Stimulated activated CD8-positive, alpha-beta memory T cell treated with anti-CD3 and anti-CD28 coated beads, Interleukin-7, amount 100 ng/mL, for 24 hours (primary cell): ENCODE results near the gene PEX14.
"Not testable (repeated sequence)": the region's sequence is repeated elsewhere in the genome, so short reads cannot be mapped to it uniquely, and the experiment has no call there.

Experiments
- DNase-seq: peaks from one replicate; pipeline ENCODE4 v3.0.0-alpha.2; 2020; ENCODE audit warnings: low read depth

Gene PEX14

DNA sequence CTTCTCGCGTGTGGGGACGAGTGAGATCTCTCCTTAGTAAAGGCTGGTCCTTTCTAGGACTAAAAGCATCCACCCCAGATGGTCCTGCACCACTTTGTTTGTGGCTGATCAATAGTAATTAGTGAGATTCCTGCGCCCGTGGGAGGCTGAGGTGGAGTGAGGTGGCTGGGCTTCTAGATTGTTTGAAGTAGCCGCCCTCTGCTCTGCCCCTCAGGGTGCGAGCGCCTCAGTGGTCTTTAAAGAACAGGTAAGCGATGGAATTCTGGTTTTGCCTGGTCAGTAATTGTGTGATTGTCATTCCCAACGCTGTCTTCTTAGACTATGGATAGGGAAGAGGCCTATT, 20.7 kb downstream of the PEX14 start:
- no peak for DNase-seq

DNA sequence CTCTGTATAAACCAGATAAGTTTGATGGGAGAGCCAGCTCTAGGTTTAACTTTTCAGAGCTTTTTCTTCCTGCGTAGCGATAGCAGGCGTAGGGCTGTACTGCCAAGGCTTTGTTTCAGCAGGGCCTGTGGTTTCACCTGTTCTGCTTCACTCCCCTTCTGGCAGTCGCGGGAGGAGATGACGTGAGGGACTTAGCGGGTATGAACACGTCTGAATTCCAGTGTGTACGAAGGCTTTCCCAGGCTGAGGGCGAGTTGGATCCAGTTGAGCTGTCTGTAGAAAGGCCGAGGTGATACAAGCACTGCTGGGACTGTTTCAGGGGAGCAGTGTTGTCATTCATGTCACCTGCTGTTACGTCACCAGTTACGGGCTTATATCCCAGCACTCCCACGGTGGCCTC, 21.2 kb downstream of the PEX14 start:
- DNase-seq: no peak

DNA sequence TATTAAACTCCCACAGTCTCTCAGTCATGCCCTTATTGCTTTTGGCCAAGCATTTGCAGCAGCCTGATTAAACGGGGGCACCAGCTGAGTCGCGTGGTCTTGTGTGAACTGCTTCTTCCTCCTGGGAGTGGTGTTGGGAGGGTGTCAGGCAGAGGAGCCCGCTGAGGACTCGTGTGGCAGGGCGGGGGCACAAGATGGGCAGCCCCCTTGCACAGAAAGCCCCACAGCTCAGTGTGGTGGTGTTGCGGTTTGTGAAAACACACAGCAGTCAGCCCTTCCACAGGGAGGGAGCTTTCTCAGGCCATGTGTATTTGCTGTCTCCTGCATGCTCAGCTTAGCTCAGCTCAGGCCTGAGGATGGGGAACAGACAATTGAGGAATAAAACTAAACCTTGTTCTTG, 22.4 kb downstream of the PEX14 start:
- no peak for DNase-seq

DNA sequence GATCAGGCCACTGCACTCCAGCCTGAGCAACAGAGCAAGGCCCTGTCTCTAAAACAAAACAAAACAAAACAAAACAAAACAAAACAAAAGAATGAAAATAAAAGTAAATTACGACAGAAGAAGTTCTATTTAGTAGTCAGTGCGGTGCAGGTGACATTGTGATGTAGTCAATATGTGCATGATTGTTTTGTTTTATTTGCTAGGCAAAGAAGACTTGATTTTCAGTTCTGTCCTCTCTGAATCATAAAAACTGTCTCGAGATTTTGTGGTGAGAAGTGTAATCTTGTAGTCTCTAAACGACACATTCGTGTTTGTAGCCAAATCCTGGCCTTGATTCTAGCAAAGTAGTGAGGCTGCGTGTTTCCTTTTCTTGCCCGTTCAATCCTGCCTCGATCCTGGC, 23.5 kb downstream of the PEX14 start:
- DNase-seq: no peak

DNA sequence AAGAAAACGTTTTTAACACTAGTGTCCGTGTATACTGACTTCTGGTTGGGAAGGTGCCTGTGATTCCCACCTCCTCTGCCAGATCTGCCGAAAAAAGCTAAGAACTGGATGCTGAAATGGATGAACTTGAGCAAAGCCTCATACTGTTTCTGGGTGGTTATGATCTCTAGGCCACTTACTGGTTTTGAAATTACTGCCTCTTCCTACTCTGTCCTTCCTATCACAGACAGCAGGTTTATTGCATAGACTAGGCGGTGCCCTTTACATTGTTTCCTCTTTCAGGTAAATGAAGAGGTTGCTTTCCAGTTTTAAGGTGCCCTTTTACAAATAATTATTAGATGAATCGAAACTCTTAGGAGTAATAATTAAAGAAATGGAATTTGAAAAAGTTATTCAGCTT, 27.5 kb downstream of the PEX14 start:
- DNase-seq: no peak

DNA sequence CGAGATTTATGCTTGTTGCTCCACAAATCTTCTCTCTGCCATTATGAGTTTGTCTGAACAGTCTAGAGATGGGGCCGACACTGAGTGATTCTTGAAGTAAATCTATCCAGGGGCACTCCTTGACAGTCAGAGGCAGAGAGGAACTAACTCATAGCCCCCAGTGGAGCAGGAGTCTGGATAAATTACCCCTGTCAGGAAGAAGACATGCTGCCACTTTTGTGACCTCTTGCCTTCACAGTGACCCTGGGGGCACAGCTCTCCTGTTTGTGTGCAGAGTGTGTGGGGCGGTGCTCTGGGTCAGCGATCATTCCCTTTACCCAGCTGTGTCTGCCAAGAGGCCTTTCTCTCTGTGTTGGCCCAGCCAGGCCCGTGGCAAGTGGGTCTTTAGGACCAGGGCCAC, 29.5 kb downstream of the PEX14 start:
- no peak for DNase-seq

DNA sequence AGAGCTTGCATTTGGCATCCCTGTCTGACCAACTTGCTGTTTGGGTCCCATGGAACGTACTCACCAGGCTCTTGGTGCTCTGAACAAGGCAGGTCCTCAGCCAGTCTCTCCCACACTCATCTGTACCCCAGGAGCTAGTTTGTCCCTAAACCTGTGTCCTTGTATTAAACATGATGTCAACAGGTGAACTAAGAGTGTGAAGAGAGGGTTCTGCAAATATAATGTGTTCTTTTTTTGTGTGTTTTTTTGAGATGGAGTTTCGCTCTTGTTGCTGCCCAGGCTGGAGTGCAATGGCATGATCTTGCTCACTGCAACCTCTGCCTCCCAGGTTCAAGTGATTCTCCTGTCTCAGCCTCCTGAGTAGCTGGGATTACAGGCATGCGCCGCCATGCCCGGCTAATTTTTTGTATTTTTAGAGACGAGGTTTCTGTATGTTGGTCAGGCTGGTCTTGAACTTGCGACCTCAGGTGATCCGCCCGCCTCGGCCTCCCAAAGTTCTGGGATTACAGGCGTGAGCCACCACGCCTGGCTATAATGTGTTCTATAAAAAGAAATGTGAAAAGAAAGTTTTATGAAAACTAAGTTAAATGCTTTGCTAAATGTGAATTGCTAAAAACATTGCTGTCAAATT, 31.4 kb downstream of the PEX14 start:
- DNase-seq: not testable (repeated sequence)

DNA sequence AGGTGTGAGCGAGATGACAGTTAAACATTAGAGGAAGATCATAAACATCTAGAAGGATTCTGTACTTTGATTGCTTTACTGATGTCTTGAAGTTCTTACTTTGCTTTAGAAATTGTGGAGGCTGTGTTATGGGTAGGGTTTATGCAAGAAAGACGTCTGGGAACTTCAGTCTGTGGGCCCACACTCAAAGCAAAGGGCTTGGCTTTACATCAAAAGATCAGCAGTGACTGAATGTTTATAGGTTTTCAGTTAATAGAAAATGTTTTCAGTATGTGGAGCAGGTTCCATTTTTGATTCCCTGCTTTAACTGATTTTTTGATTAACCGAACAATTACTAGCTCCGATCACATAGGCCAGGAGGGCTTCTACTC, 31.9 kb downstream of the PEX14 start:
- no peak for DNase-seq

DNA sequence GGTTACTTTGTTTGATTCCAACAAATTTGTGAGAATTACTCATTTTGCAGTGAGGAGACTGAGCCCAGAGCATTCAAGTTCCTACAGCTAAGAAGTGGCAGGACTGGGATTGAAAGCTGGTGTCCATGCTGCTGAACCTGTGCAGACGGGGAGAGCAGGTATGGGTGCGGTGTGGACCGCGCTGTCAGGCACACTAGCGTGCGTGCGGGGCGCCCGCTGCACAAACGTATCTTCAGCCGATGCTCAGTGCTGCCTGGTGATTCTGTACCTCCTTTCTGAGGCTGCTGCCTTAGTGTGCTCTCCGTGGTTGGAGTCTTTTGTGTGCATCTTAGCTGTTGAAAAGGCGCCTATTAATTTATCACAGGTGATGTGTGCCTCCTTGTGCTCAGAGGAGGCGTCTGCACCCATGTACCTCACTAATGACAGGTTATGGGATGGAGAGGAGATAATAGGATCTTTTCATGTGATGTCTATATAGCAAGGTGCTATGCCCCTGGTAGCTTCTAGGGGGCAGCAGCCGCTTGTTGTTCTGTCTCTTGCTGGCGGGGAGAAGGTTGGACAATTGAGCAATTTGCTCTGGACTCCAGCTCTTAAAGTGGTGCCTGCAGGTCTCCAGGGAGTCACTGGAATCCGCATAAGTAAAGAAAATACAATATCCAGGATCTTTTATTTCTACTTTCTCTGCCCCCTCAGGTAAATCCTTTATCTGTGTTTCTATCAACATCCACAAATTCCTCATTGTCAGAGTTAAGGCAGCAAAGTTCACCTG, 32.5 kb downstream of the PEX14 start:
- DNase-seq: no peak

DNA sequence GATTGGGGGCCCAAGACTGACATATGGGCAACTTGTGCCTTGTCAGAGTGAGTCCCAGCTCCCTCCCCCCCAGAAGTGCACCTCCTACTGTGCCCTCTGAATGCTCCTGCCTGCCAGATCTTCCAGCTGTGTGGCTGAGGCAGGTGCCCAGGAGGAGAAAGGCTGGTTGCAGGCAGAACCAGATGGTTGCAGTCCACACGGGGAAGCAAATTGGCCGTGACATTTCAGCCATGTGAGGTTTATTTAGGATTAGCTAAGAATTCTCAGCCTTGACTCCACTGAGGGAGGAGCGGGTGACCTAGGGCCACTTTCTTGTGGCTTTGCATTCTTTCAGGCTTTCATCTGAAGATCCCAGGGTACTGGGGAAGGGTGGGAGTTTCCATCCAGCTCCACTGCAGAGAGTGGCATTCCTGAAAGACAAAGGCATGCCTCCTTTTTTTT, 33.8 kb downstream of the PEX14 start:
- DNase-seq: no peak

DNA sequence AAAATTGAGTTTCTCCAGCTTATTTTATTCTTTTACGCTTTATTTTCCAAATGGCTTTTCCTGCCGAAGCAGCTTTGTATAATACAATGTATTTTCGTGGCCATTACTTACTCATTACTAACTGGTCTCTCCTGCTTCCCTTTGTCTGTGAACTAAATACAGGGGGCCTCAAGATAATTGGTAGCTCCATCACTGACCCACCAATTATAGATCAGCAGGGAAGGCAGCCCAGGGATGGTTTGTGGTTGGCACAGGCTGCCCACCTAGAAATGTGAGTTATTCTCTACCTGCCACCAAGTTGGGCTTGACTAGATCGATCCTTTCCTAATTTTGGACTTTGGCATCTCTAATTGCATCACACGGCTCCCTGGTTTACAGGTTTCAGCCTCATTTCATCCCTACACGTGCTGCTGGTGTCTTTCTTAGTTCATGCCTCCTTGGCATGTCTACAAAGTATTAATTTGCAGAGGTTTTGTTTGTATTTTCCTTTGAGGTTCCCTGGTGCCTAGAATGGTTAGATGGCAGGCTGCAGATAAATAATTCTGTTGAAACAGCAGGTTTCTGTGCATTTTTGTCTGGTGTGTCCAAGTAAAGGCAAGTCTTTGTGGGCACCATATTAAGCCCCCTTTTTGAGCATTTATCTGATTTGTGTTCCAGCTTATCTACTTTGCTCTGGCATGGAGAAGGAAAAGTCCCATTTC, 35.2 kb downstream of the PEX14 start:
- no peak for DNase-seq

DNA sequence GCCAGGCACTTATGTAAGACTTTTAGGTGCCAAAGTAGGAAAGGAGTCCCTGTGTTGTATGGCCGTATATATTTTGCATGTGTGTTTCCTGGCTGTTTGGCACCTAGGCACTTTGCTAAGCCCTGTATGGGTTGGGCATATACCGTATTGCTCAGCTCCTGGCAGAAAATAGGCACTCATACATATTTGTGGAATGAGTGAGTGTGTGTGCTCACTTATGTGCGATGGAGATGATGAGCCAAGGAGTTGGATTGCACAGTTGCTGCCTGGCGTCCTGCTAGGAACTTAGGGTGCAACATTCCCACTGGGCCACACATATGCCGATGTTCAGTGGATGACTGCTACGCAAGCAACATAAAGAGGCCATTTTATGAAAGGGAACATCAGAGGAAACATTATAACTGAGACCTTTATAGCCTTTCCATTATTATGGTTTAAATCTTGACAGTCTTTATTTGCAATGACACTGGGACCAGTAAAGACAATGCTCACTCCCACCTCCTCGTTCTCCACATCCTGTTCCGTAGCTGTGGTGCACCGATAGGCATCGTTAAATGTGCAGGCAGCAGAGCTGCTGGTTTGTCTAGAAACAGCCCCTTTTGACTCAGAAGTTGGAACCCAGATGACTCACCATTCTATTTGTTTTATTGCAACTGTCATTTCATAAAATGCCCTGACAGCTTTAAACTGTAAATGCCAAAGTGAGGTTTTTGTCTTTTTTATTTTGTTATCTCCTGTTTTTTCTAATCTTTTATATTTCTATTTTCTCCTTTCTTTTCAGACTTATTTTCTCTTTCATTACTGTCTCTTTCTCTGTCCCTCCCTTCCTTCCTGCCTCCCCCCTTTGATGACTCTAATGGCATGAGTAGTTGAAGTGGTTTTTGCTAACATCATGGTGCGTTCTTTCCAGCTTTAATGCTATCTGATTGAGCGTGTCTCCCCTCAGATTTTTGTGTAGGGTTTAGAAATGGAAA, 36.1 kb downstream of the PEX14 start:
- peak; percentile 54 for DNase-seq

DNA sequence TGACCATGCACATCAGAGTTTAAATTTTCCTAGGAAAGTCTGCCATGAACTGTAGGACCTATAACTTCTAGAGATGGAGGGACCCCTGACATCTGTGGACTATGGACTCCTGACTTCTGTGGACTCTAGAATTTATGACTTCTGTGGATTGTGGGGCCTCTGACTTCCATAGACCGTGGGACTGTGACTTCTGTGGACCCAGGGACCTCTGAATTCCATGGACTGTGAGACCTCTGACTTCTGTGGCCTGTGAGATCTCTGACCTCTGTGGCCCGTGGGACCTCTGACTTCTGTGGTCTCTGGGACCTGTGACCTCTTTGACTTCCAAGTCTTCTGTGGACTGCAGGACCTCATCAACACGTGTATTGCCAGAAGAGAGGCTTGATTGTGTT, 36.7 kb downstream of the PEX14 start:
- no peak for DNase-seq

DNA sequence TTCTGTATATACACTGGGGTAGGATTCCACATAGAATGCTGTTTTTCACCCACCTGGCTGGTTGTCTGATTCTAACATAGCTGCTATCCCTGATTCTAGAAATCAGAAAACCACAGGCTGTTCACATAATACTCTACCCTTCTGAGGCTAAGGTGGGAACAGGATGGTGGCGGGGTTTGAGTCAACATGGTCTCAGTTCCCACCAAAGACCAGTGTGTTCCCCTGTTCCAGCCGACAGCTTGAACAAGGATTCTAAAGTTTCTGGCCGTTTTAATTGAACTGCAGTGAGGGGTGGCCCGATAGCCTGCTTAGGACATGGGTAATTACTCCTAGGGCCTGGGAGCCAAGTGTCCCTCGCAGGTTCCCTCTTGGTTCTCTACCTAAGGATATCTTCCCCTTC, 38.4 kb downstream of the PEX14 start:
- no peak for DNase-seq

DNA sequence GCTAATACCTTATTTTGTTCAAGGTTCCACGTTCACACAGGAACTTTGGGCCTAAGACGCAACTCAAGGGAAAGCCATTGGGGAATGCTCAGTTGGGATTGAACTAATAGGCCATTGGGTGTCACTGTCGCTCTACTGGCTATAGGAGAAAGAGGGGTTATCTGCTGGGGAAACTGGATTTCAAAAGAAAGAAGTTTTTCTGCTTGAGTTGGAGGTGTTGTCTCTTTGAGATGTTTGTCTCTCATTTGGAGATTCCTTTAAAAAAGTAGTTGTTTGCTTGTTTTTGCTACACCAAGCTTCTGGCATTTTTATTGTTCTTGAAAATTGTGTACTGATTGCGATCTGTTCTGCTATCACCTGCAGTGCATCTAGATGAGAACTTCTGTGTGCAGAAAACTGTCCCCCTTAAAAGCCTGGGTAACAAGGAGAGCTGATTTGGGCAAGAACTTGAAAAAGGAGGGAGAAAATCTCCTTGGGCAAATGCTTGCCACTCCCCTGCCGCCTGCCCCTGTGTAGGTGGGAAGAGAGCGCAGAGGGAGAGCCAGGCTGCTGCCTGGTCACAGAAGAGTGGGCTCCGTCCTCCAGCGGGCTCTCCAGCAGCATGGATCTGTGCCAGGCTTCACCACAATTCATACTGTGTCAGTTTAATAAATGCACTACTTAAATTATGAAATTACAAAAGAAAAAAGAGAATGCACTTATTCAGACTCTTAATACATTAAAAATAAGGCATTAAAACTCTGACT, 39.9 kb downstream of the PEX14 start:
- DNase-seq: no peak

DNA sequence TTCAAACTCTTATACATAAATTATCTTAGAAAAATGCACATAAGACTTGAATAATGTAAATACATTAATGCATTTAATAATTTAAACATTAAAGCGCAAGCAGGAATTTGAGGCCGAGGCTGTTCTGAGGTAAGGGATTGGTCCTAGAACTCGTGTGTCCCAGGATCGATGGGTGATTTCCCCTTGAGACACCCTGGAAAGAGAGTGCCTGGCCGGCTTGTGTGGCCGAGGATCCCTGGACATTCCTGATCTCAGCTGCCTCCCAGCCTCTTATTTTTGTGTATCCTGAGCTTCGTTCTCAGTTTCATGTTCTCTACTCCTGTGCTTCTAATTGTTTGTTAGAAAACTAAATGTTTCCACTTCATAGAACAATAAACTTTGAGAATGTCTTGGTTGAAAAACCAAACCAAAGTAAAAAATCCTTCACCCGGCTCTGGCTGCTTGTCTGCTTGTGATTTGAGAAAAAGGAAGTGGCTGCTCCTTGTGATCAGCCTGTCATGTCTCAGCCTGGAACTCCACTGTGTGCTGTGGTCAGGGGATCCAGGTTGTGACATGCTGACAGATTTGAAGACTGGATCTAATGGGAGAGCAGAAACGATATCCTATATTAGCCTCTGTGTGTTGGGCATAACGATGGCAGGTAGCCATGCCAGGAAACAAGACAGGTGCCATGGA, 40.7 kb downstream of the PEX14 start:
- no peak for DNase-seq

DNA sequence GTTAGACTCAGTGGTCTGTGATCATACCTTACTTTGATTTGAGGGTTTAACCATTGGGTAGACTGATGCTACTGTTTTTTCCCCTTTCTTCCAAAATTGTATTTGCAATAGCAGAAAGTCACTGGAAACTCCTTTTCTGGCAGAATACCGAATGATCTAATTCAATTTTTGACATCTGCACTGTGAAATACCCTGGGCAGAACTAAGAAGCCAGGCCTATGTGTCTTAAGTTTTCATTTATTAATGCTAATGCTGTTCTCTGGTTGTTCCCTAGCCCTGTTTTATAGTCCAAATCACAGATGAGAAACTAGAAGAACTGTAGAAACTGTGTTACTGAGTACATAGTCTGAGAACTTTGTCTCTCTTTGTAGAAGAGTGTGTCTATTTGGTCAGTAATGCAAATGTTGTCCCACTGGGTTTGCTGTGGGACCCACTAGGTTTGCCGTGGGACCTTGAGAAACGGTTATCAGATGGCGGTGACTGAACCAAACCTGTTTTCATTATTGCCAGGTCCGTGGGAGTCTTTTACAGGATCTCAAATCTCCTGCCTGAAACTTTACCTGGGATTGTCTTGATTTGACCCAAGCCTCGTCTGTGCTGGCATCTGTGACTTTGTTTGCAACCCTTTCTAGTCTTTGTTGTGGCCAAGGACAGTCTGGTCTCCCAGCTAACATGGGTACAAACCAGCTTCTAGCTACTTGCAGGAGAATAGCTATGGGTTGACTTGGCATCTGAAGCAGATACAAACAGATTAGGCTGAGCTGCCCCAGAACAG, 41.4 kb downstream of the PEX14 start:
- DNase-seq: no peak

DNA sequence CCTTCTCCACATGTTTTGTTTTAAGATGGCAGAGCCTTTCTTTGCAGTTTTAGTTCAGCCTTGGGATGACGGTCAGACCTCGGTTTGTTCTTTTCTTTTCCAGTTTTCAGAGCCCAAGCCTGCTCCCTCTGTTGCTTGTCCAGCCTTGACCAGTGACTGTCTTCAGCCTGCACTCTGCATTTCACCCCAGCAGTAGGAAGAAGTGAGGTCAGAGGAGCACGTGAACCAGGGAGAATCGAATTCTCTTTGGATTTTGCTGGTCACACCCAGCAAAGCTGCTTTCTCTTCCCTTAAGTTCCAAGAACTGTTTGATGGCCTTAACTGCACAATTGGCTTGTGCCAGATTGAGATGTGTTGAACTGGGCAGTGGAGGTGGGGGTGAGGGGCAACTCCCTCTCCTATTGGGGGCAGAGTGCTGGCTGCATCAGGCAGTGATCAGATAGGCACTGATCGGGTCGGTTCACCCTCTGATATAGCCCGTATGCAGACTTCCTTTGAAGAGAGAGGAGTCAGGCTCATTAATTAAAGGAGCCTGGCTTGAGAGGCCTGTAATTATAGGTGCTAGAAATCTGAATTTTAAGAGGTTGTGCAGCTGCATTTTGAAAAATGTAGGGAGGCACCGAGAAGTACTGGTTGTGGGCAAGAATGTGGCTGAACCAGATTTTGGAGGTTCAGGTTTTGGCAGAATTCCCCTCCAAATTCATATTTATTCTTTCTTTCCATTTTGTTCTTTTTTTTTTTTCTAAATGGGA, 42.4 kb downstream of the PEX14 start:
- no peak for DNase-seq

DNA sequence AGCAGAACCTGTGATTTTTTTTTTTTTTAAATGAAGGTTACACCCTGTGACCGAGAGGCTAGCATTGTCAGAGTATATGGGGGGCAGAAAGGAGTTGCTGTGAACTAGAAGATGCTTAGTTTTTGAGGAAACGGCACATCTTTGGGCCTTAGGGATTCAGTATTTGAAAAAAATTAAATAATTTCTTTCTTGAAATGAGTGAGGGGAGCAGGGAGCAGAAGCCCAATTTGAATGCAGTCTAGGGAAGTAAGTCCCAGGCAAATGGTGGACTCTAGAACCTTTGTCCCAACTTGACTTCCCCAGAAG, 42.9 kb downstream of the PEX14 start:
- DNase-seq: no peak

DNA sequence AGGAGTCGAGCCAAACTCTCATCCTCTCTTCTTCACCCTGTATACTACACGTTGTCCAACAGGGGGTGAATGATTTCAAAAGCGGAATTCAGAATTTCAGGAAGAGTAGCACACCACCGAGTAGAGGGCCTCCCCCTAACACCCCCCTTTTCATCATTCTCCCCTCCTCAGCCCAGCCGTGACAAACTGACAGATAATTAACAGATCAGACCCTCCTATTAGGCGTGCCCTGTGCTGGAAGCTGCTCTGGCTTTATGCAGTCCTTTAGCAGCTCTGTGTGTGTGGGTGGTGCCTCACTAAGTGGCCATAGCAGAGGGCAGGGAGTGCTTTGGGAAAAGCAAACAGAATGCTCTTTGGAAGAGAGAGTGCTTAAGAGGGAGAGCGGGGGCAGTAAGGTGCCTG, 44.3 kb downstream of the PEX14 start:
- no peak for DNase-seq
